A549 (cell line): ENCODE results near the gene PAIP2. TPM values are rescaled to one million over a fixed set of nuclear protein-coding genes. Genes with fewer than 3 reads are reported as not detected.

Experiments
- ATAC-seq, 2 experiments: fragments of 200-7000 bp in 1 of 2; fragments of >200 bp in 1 of 2; cut with Nextera tagmentation in 1 of 2; cut with Tn5 transposase in 1 of 2; 3 replicates each; pipeline versions ENCODE4 v1.8.0 to v1.9.1; 2018 to 2020; ENCODE audit warnings: mild to moderate bottlenecking in 1 of 2, moderate library complexity in 1 of 2
- CTCF ChIA-PET: fragments of 300-600 bp; sonication (Branson Sonifier 250); formaldehyde crosslinking; extraction: SDS; loops from one replicate; lab custom pipeline; 2021; ENCODE audit warnings: antibody characterized with exemption, inconsistent platforms; lab: Yijun Ruan, JAX
- POLR2A ChIA-PET: fragments of 350-600 bp; formaldehyde crosslinking; extraction: SDS; loops from one replicate; lab custom pipeline; 2021; ENCODE audit warnings: antibody characterized with exemption, inconsistent platforms; lab: Yijun Ruan, JAX
- DNase-seq, 2 experiments: peaks; one replicate each; pipeline versions ENCODE4 v3.0.0 to v3.0.0-alpha.2; 2011 to 2016; ENCODE audit warnings: low read depth in 1 of 2, low spot score in 1 of 2
- FAIRE-seq: peaks from 2 replicates; lab custom pipeline; 2011; peaks lifted over from hg19 to GRCh38; lab: Jason Lieb, UNC
- H3K27ac ChIP-seq, 2 experiments: fragments of >200 bp; sonication (Bioruptor Twin); formaldehyde crosslinking; 3 replicates each; pipeline ENCODE4 v1.5.1; 2016 to 2017
- H3K4me1 ChIP-seq: fragments of >200 bp; sonication (Bioruptor Twin); formaldehyde crosslinking; 3 replicates; pipeline ENCODE4 v1.6.1; 2016
- H3K4me2 ChIP-seq: fragments of >200 bp; sonication (Bioruptor Twin); formaldehyde crosslinking; 3 replicates; pipeline ENCODE4 v1.6.1; 2016
- H3K4me3 ChIP-seq: fragments of >200 bp; sonication (Bioruptor Twin); formaldehyde crosslinking; 3 replicates; pipeline ENCODE4 v1.5.1; 2016
- H3K9me3 ChIP-seq: fragments of >200 bp; sonication (Bioruptor Twin); formaldehyde crosslinking; 3 replicates; pipeline ENCODE4 v1.6.1; 2016
- BHLHE40 ChIP-seq: IDR thresholded peaks from 2 replicates; pipeline ENCODE4 v1.6.1; 2012; ENCODE audit warnings: low read depth, low read length, inconsistent platforms
- CBX2 ChIP-seq: fragments of 200-600 bp; sonication (generic); IDR thresholded peaks from 2 replicates; pipeline ENCODE4 v1.6.1; 2016; ENCODE audit warnings: low read depth, mild to moderate bottlenecking, borderline replicate concordance
- EHMT2 ChIP-seq: fragments of 200-600 bp; sonication (generic); IDR thresholded peaks from 2 replicates; pipeline ENCODE4 v1.6.1; 2016; ENCODE audit warnings: antibody characterized with exemption, low read depth, mild to moderate bottlenecking, moderate library complexity
- FOXS1 ChIP-seq: fragments of 250-450 bp; sonication (Bioruptor Pico); IDR thresholded peaks from 2 replicates; pipeline ENCODE4 v1.5.0; 2020; ENCODE audit warnings: mild to moderate bottlenecking, moderate library complexity
- GATA3 ChIP-seq: IDR thresholded peaks from 2 replicates; pipeline ENCODE4 v1.6.1; 2012; ENCODE audit warnings: borderline replicate concordance
- HEYL ChIP-seq: fragments of 250-450 bp; sonication (Bioruptor Pico); IDR thresholded peaks from 2 replicates; pipeline ENCODE4 v1.8.0; 2021; ENCODE audit warnings: mild to moderate bottlenecking, moderate library complexity
- HOXB13 ChIP-seq: fragments of 250-450 bp; sonication (Bioruptor Pico); IDR thresholded peaks from 2 replicates; pipeline ENCODE4 v1.5.0; 2020; ENCODE audit warnings: low read depth, mild to moderate bottlenecking, moderate library complexity
- MAFK ChIP-seq: fragments of 450-650 bp; IDR thresholded peaks from 2 replicates; pipeline ENCODE4 v1.6.1; 2014; ENCODE audit not compliant: partially characterized antibody
- MAZ ChIP-seq: fragments of 150-350 bp; IDR thresholded peaks from 2 replicates; pipeline ENCODE4 v1.6.1; 2014; ENCODE audit warnings: antibody characterized with exemption, low read depth, low read length, borderline replicate concordance
- NPAS2 ChIP-seq: fragments of 250-450 bp; sonication (Bioruptor Pico); IDR thresholded peaks from 2 replicates; pipeline ENCODE4 v1.8.0; 2022; ENCODE audit warnings: mild to moderate bottlenecking, moderate library complexity, borderline replicate concordance
- NR3C1 ChIP-seq: fragments of >200 bp; sonication (Bioruptor Twin); formaldehyde crosslinking; IDR thresholded peaks from 3 replicates; pipeline ENCODE4 v1.6.1; 2017
- TFCP2L1 ChIP-seq: fragments of 250-450 bp; sonication (Bioruptor Pico); IDR thresholded peaks from 2 replicates; pipeline ENCODE4 v1.5.0; 2021; ENCODE audit warnings: mild to moderate bottlenecking
- ZFP36 ChIP-seq: fragments of 450-650 bp; IDR thresholded peaks from 2 replicates; pipeline ENCODE4 v1.6.1; 2014; ENCODE audit warnings: borderline replicate concordance; ENCODE audit not compliant: partially characterized antibody
- WGBS: methylation state at CpG from one replicate; pipeline ENCODE4 v1.1.6; 2017; ENCODE audit errors: missing lambda C conversion rate; 5-methylcytosine and 5-hydroxymethylcytosine counted together
- polyA plus RNA-seq, 4 experiments: library from polyadenylated mRNA; depleted of rRNA in 3 of 4; stranded (reverse); fragments of >200 nt; fragmentation: RNase III in 1 of 4; extraction: RNeasy Plus Mini Kit Qiagen cat#74134 plus additional on column Dnase treatment in 1 of 4; gene quantifications; 2 replicates in 3 of 4; 3 replicates in 1 of 4; pipeline ENCODE4 v1.2.3, GENCODE V29; 2011 to 2017
- TF ChIP-seq, protein P1 (sequence below): fragments of >200 bp; sonication (Bioruptor Twin); formaldehyde crosslinking; IDR thresholded peaks from 2 replicates; pipeline ENCODE4 v1.6.1; 2016
- TF ChIP-seq, protein P2 (sequence below): fragments of 250-450 bp; sonication (Bioruptor Pico); IDR thresholded peaks from 2 replicates; pipeline ENCODE4 v1.5.0; 2020; ENCODE audit warnings: low read depth, mild to moderate bottlenecking, moderate library complexity
- TF ChIP-seq, protein P3 (sequence below): fragments of 450-650 bp; IDR thresholded peaks from 2 replicates; pipeline ENCODE4 v1.6.1; 2014; ENCODE audit warnings: antibody characterized with exemption
- TF ChIP-seq, protein P4 (sequence below): fragments of 200-600 bp; sonication (generic); IDR thresholded peaks from 2 replicates; pipeline ENCODE4 v1.6.1; 2016; ENCODE audit warnings: antibody characterized with exemption, mild to moderate bottlenecking, moderate library complexity
- TF ChIP-seq, protein P5 (sequence below): IDR thresholded peaks from 2 replicates; pipeline ENCODE4 v1.6.1; 2012; ENCODE audit warnings: low read depth, borderline replicate concordance
- TF ChIP-seq, protein P6 (sequence below): fragments of >200 bp; sonication (Bioruptor Twin); formaldehyde crosslinking; IDR thresholded peaks from 3 replicates; pipeline ENCODE4 v1.5.1; 2016

PAIP2 gene
- polyA plus RNA-seq, 2 of the 4 experiments (the other 2 are of a cell fraction): 109 to 128 TPM

DNA sequence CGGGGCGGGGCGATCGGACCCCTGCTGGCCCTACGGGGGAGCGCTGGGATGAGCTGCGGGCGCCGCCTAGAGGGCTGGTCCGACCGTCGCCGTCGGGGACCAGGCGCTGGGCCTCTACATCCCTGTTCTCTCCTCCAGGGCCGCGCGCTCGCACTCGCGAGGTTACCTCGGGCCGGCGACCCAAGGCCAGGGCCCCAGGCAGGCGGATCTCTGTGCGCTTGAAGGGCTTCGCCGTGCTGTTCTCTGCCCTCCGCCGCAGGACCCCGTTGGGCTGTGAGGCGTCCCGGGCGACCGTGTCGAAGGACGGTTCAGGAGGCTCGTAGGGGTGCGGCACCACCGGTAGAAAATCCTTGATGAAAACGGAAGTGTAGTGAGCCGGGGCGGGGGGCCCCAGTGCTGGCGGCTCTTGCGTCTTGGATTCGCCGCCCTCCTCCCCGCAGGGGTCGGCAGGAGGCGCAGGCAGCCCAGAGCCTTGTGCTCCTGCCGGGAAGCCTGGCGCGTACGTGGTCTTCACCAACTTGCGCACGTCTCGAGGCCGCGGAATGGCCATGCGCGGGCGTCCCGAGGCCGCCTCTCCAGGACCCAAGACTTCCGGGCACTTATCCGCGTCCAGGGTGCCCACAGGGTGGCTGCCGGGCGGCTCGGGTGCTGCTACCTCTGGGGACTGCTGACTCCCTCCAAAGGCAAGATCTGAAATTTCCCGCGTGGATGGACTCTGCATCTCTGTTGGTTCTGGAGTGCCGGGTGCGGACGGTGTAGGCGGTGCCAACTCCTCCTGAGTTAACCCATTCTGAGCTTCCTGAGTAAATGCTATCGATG lies 51.2 kb downstream of the PAIP2 start (continued):
- no peak for TF ChIP-seq HOXB13 (CRISPR knock-in tag)
- TF ChIP-seq BHLHE40: no peak
- TF ChIP-seq, protein P1, sequence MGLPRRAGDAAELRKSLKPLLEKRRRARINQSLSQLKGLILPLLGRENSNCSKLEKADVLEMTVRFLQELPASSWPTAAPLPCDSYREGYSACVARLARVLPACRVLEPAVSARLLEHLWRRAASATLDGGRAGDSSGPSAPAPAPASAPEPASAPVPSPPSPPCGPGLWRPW: no peak
- no peak for TF ChIP-seq EHMT2
- TF ChIP-seq, protein P2, sequence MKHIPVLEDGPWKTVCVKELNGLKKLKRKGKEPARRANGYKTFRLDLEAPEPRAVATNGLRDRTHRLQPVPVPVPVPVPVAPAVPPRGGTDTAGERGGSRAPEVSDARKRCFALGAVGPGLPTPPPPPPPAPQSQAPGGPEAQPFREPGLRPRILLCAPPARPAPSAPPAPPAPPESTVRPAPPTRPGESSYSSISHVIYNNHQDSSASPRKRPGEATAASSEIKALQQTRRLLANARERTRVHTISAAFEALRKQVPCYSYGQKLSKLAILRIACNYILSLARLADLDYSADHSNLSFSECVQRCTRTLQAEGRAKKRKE (CRISPR knock-in tag): no peak
- TF ChIP-seq MAFK: no peak
- TF ChIP-seq, protein P3, sequence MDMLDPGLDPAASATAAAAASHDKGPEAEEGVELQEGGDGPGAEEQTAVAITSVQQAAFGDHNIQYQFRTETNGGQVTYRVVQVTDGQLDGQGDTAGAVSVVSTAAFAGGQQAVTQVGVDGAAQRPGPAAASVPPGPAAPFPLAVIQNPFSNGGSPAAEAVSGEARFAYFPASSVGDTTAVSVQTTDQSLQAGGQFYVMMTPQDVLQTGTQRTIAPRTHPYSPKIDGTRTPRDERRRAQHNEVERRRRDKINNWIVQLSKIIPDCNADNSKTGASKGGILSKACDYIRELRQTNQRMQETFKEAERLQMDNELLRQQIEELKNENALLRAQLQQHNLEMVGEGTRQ: no peak
- TF ChIP-seq TFCP2L1 (CRISPR knock-in tag): 0 out of 2 replicates have a peak, but pooled peaks have one; percentile 21
- TF ChIP-seq, protein P4, sequence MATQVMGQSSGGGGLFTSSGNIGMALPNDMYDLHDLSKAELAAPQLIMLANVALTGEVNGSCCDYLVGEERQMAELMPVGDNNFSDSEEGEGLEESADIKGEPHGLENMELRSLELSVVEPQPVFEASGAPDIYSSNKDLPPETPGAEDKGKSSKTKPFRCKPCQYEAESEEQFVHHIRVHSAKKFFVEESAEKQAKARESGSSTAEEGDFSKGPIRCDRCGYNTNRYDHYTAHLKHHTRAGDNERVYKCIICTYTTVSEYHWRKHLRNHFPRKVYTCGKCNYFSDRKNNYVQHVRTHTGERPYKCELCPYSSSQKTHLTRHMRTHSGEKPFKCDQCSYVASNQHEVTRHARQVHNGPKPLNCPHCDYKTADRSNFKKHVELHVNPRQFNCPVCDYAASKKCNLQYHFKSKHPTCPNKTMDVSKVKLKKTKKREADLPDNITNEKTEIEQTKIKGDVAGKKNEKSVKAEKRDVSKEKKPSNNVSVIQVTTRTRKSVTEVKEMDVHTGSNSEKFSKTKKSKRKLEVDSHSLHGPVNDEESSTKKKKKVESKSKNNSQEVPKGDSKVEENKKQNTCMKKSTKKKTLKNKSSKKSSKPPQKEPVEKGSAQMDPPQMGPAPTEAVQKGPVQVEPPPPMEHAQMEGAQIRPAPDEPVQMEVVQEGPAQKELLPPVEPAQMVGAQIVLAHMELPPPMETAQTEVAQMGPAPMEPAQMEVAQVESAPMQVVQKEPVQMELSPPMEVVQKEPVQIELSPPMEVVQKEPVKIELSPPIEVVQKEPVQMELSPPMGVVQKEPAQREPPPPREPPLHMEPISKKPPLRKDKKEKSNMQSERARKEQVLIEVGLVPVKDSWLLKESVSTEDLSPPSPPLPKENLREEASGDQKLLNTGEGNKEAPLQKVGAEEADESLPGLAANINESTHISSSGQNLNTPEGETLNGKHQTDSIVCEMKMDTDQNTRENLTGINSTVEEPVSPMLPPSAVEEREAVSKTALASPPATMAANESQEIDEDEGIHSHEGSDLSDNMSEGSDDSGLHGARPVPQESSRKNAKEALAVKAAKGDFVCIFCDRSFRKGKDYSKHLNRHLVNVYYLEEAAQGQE: 0 out of 2 replicates have a peak, but pooled peaks have one; percentile 40

DNA sequence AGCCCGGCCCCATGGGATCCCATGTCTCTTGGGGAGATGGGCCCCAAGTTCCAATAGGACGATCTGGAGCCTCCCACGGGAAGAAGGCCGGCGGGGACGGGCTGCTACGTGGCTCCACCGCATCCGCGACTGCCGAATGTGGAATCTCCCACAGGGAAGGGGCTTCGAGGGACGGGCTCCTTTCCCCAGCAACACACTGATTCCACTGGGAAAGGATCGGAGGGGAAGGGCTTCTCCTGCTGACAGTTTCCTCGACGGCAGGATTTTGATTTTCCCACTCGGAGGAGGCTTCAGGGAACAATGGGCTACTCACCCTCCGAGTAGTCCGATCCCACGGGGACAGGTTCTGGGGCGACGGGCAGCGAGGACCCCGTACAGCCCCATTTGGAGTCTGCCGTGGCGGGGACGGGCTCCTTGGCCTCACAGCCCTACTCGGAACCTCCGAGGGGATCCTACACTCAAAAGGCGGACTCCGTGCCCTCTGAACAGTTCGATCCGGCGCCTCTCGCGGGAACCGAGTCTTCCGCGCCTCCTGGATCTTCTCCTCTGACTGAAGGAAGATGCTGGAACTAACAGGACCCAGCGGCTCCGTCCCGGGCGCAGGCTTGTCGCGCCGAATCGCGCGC lies 52.0 kb downstream of the PAIP2 start:
- CTCF ChIA-PET: interaction anchor here (0.6 to 1.7 kb wide), 2 partner anchors 8 to 57 kb away, joined by 3 to 5 read pairs; no protein-coding TSS in a partner anchor
- no peaks in the 10 kb centered on the region for H3K9me3 ChIP-seq
- TF ChIP-seq, protein P5, sequence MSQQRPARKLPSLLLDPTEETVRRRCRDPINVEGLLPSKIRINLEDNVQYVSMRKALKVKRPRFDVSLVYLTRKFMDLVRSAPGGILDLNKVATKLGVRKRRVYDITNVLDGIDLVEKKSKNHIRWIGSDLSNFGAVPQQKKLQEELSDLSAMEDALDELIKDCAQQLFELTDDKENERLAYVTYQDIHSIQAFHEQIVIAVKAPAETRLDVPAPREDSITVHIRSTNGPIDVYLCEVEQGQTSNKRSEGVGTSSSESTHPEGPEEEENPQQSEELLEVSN: no peak
- TF ChIP-seq NPAS2 (CRISPR knock-in tag) (no peak), CBX2 (no peak), ZFP36 (no peak), GATA3 (no peak), NR3C1 (no peak), EHMT2 (no peak), FOXS1 (CRISPR knock-in tag) (no peak), HEYL (CRISPR knock-in tag) (no peak), MAZ (no peak)
- TF ChIP-seq, protein P1: no peak
- TF ChIP-seq, protein P3: no peak
- TF ChIP-seq, protein P6, sequence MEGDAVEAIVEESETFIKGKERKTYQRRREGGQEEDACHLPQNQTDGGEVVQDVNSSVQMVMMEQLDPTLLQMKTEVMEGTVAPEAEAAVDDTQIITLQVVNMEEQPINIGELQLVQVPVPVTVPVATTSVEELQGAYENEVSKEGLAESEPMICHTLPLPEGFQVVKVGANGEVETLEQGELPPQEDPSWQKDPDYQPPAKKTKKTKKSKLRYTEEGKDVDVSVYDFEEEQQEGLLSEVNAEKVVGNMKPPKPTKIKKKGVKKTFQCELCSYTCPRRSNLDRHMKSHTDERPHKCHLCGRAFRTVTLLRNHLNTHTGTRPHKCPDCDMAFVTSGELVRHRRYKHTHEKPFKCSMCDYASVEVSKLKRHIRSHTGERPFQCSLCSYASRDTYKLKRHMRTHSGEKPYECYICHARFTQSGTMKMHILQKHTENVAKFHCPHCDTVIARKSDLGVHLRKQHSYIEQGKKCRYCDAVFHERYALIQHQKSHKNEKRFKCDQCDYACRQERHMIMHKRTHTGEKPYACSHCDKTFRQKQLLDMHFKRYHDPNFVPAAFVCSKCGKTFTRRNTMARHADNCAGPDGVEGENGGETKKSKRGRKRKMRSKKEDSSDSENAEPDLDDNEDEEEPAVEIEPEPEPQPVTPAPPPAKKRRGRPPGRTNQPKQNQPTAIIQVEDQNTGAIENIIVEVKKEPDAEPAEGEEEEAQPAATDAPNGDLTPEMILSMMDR: no peak
- TF ChIP-seq, all 56 proteins: peak for 0
- FAIRE-seq (no peak), ATAC-seq (no peak), DNase-seq (no peak)
- Histone ChIP-seq H3K27ac (no peak overlapping the region), H3K4me3 (no peak overlapping the region), H3K4me2 (no peak overlapping the region), H3K4me1 (peaks cover 42% of the 10 kb centered on the region)
- POLR2A ChIA-PET: interaction anchor here (3.1 kb wide), 1 partner anchor 52 kb away, joined by 18 read pairs; the partner anchor contains the start of gene PAIP2
- WGBS: 94% methylated on average over 49 of the region's 49 CpGs
